Measurements from ENCODE around the gene FYCO1. TPM values are rescaled to one million over a fixed set of nuclear protein-coding genes. Genes with fewer than 3 reads are reported as not detected.

FYCO1 gene
- total RNA-seq, 2 experiments from 2014 or later, result 21.7 to 22.6 TPM

- Mint-ChIP-seq H3K4me1 (peaks cover 66% of the 10 kb centered on the region), H3K36me3 (ENCODE audit: low read depth) (peaks cover 91% of the 10 kb centered on the region), H3K27me3 (no peaks in the 10 kb centered on the region), H3K9me3 (no peaks in the 10 kb centered on the region), H3K4me3 (no peak overlapping the region), H3K27ac (peak overlapping the region; percentile 90)
- ChIA-PET POLR2A (interaction anchor here (2.3 to 7.8 kb wide), 4 partner anchors 12 to 41 kb away, joined by 10 to 80 read pairs (median 52); partner anchors contain the start of gene FYCO1), CTCF (interaction anchor here (2.4 to 4.2 kb wide), 2 partner anchors 13 to 42 kb away, joined by 12 to 24 read pairs; no protein-coding TSS in a partner anchor)
- DNase-seq, result no peak
Observed at GRCh38 chr3:45952456-45952855, 43.2 kb downstream of the FYCO1 start.

GRCh38 chr3:45951946-45952345 lies 43.7 kb downstream of the FYCO1 start:
- H3K27ac Mint-ChIP-seq, result peak overlapping the region; percentile 90
- peaks cover 68% of the 10 kb centered on the region for H3K4me1 Mint-ChIP-seq
- H3K27me3 Mint-ChIP-seq, result no peaks in the 10 kb centered on the region
- H3K4me3 Mint-ChIP-seq, result no peak overlapping the region
- peaks cover 91% of the 10 kb centered on the region for H3K36me3 Mint-ChIP-seq (ENCODE audit: low read depth)
- no peaks in the 10 kb centered on the region for H3K9me3 Mint-ChIP-seq
- DNase-seq, result no peak
- ChIA-PET CTCF (interaction anchor here (2.4 to 4.2 kb wide), 2 partner anchors 13 to 42 kb away, joined by 12 to 24 read pairs; no protein-coding TSS in a partner anchor), POLR2A (interaction anchor here (1.0 to 7.8 kb wide), 7 partner anchors 9 to 44 kb away, joined by 3 to 80 read pairs (median 10); partner anchors contain the start of genes CXCR6 and FYCO1)

DNA sequence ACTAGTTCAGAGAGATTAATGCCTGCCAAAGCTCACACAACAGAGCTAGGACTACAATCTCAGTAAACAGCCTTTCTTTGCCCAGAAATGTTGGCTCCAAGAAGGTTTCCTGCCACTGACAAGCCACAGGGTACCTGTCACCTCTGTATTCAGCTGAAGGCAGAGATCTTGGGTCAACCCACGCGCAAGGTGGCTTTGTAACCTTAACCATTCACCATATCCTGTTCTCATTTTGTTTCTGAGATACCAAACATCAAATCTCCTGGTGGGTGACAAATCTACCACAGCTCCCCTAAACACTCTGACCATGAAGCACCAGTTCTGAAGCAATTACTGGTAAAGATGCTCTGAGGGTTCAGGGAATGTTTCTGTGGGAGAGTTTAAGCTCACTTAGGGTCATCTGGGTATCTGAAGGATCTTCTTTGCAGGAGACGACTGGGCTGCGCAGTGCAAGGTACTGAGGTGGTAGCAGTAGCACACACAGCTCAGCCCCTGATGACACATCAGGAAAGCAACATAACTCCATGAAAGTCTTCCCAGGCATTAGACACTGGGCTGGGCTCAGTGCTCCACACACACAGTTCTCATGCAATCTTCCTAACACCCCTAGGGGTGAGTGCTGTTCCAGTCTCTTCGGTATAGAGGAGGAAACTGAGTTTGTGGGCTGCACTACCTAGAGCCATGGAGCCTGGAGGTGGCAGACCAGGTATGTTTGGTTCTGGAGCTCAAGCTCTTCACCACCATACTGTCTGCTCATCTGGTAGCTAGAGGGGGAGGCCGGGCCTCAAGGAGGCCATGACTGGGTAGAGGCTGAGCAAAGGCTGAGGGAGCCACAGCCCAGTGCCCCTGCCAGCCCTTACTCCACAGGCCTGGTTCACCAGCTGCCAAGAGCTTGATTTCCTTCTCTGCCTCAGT lies 44.7 kb downstream of the FYCO1 start:
- Mint-ChIP-seq H3K4me3 (peak overlapping the region; percentile 4), H3K4me1 (peaks cover 76% of the 10 kb centered on the region), H3K27me3 (no peaks in the 10 kb centered on the region), H3K27ac (peak overlapping the region; percentile 90), H3K9me3 (peaks cover 2% of the 10 kb centered on the region), H3K36me3 (ENCODE audit: low read depth) (peaks cover 94% of the 10 kb centered on the region)
- ChIA-PET CTCF (interaction anchor here (0.9 to 4.2 kb wide), 7 partner anchors 12 to 422 kb away, joined by 3 to 28 read pairs (median 11); no protein-coding TSS in a partner anchor), POLR2A (interaction anchor here (0.9 to 7.8 kb wide), 17 partner anchors 8 to 421 kb away, joined by 3 to 80 read pairs (median 7); partner anchors contain the start of genes CCR5, CXCR6 and FYCO1)
- peak; percentile 79 for DNase-seq

DNA sequence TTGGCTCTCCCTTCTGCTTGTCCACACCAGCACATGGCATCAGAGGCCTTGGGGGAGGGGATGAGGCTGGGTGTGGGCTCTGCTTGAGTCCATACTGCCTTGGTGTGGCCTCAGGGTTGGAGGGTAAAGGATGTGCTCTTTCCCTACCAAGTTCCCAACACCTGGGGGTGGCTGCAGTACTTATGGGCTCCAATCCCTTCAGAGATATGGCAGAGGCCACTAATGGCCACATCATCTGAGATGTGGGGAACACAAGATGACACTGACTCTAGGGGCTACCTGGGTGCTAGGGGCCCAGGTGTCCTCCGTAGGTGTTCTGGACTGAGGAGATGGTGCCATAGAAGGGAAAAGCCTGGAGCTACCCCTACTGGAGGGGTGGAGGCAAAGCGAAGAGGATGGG lies 45.5 kb downstream of the FYCO1 start:
- CTCF ChIA-PET, result interaction anchor here (0.9 to 4.2 kb wide), 6 partner anchors 11 to 423 kb away, joined by 3 to 28 read pairs (median 12); no protein-coding TSS in a partner anchor
- Mint-ChIP-seq H3K36me3 (ENCODE audit: low read depth) (peaks cover 95% of the 10 kb centered on the region), H3K4me1 (peaks cover 82% of the 10 kb centered on the region), H3K27me3 (no peaks in the 10 kb centered on the region), H3K4me3 (no peak overlapping the region), H3K27ac (peak overlapping the region; percentile 90), H3K9me3 (peaks cover 2% of the 10 kb centered on the region)
- no peak for DNase-seq
- POLR2A ChIA-PET, result interaction anchor here (1.0 to 7.8 kb wide), 13 partner anchors 9 to 420 kb away, joined by 4 to 80 read pairs (median 7); partner anchors contain the start of genes CCR5 and FYCO1

- DNase-seq, result no peak
- peak overlapping the region; percentile 90 for H3K27ac Mint-ChIP-seq
- H3K9me3 Mint-ChIP-seq, result peaks cover 2% of the 10 kb centered on the region
- ChIA-PET CTCF (interaction anchor here (3.4 kb wide), 1 partner anchor 10 kb away, joined by 10 read pairs; no protein-coding TSS in a partner anchor), POLR2A (interaction anchor here (0.6 to 7.8 kb wide), 5 partner anchors 11 to 422 kb away, joined by 3 to 80 read pairs (median 6); partner anchors contain the start of gene FYCO1)
- no peak overlapping the region for H3K4me3 Mint-ChIP-seq
- H3K4me1 Mint-ChIP-seq, result peaks cover 88% of the 10 kb centered on the region
- H3K36me3 Mint-ChIP-seq (ENCODE audit: low read depth), result peaks cover 95% of the 10 kb centered on the region
- no peaks in the 10 kb centered on the region for H3K27me3 Mint-ChIP-seq
Observed at GRCh38 chr3:45949432-45949831, 46.2 kb downstream of the FYCO1 start.

DNA sequence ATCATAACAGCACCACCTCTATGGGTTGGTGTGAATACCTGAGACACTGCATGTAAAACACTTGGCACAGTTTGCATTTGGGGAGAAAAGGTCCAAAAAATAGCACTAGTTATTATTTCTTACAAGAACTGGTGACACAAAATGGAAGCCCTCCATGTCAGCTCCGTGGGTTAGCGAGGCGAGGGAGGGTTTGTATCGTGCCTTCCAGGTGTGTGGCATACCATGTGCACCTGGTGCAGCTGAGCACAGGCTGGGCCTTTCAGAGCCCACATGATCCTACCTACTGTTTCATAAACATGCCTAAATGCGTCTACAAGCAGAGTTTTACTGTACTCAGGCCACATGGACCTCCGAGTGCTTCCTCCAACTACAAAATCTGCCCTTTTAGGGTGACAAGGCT lies 46.7 kb downstream of the FYCO1 start:
- Mint-ChIP-seq H3K27me3 (no peaks in the 10 kb centered on the region), H3K36me3 (ENCODE audit: low read depth) (peaks cover 91% of the 10 kb centered on the region), H3K27ac (peak overlapping the region; percentile 90), H3K4me1 (peaks cover 89% of the 10 kb centered on the region), H3K9me3 (peaks cover 2% of the 10 kb centered on the region), H3K4me3 (peak overlapping the region; percentile 58)
- ChIA-PET POLR2A (interaction anchor here (0.6 to 7.8 kb wide), 4 partner anchors 14 to 422 kb away, joined by 3 to 80 read pairs (median 18); partner anchors contain the start of gene FYCO1), CTCF (interaction anchor here (3.4 kb wide), 1 partner anchor 10 kb away, joined by 10 read pairs; no protein-coding TSS in a partner anchor)
- DNase-seq, result no peak

GRCh38 chr3:45948311-45948781 lies 47.3 kb downstream of the FYCO1 start:
- DNase-seq, result no peak
- Mint-ChIP-seq H3K27me3 (no peaks in the 10 kb centered on the region), H3K9me3 (peaks cover 2% of the 10 kb centered on the region), H3K27ac (peak overlapping the region; percentile 90), H3K36me3 (ENCODE audit: low read depth) (peaks cover 90% of the 10 kb centered on the region), H3K4me1 (peaks cover 92% of the 10 kb centered on the region), H3K4me3 (peak overlapping the region; percentile 58)
- POLR2A ChIA-PET, result interaction anchor here (0.6 to 7.8 kb wide), 4 partner anchors 15 to 421 kb away, joined by 3 to 80 read pairs (median 3); partner anchors contain the start of gene FYCO1
- CTCF ChIA-PET, result interaction anchor here (3.4 kb wide), 1 partner anchor 9 kb away, joined by 10 read pairs; no protein-coding TSS in a partner anchor

DNA sequence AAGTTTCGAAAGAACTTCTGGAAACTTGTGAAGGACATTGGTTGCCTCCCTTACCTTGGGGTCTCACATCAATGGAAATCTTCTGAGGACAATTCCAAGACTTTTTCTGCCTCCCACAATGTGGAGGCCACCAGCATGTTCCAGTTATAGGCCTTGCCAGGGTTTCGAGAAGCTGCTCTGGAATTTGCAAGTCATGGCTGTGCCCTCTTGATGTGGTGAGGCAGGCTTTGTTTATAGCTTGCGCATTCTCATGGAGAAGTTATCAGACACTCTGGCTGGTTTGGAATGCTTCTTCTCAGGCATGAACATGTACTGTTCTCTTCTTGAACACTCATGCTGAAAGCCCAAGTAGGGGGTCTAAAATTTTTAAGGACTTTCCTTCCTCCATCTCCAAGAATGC lies 48.3 kb downstream of the FYCO1 start:
- Mint-ChIP-seq H3K9me3 (peaks cover 2% of the 10 kb centered on the region), H3K4me1 (peaks cover 95% of the 10 kb centered on the region), H3K4me3 (peak overlapping the region; percentile 59), H3K27me3 (no peaks in the 10 kb centered on the region), H3K36me3 (ENCODE audit: low read depth) (peaks cover 86% of the 10 kb centered on the region), H3K27ac (peak overlapping the region; percentile 90)
- POLR2A ChIA-PET, result interaction anchor here (0.7 to 7.8 kb wide), 7 partner anchors 19 to 121 kb away, joined by 3 to 80 read pairs (median 3); partner anchors contain the start of gene FYCO1
- DNase-seq, result no peak
- CTCF ChIA-PET, result interaction anchor here (3.4 to 7.1 kb wide), 2 partner anchors 8 to 130 kb away, joined by 10 to 94 read pairs; no protein-coding TSS in a partner anchor

GRCh38 chr3:45946875-45947274 lies 48.7 kb downstream of the FYCO1 start:
- CTCF ChIA-PET, result interaction anchor here (3.4 to 7.1 kb wide), 2 partner anchors 8 to 131 kb away, joined by 10 to 94 read pairs; no protein-coding TSS in a partner anchor
- H3K4me3 Mint-ChIP-seq, result peak overlapping the region; percentile 74

DNA sequence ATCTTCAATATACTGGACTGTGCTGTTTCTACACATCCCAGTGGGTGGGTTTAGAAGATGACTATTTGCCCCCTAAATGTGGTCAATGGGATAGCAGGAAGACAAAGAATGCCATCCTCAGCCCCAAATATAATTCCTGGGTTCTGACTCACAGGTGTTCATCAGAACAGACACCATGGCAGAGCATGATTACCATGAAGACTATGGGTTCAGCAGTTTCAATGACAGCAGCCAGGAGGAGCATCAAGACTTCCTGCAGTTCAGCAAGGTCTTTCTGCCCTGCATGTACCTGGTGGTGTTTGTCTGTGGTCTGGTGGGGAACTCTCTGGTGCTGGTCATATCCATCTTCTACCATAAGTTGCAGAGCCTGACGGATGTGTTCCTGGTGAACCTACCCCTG lies 49.3 kb downstream of the FYCO1 start:
- Mint-ChIP-seq H3K27me3 (no peaks in the 10 kb centered on the region), H3K4me3 (peak overlapping the region; percentile 74), H3K4me1 (peaks cover 94% of the 10 kb centered on the region), H3K9me3 (peaks cover 2% of the 10 kb centered on the region), H3K36me3 (ENCODE audit: low read depth) (peaks cover 85% of the 10 kb centered on the region), H3K27ac (peak overlapping the region; percentile 90)
- ChIA-PET POLR2A (interaction anchor here (1.0 to 7.8 kb wide), 8 partner anchors 14 to 592 kb away, joined by 3 to 80 read pairs (median 10); partner anchors contain the start of gene FYCO1), CTCF (interaction anchor here (3.4 to 7.1 kb wide), 2 partner anchors 7 to 131 kb away, joined by 10 to 94 read pairs; no protein-coding TSS in a partner anchor)
- DNase-seq, result peak; percentile 37

More at GRCh38 chr3:45946875-45947274, 48.7 kb downstream of the FYCO1 start:
- Mint-ChIP-seq H3K27ac (peak overlapping the region; percentile 90), H3K9me3 (peaks cover 2% of the 10 kb centered on the region), H3K4me1 (peaks cover 97% of the 10 kb centered on the region), H3K27me3 (no peaks in the 10 kb centered on the region), H3K36me3 (ENCODE audit: low read depth) (peaks cover 86% of the 10 kb centered on the region)
- POLR2A ChIA-PET, result interaction anchor here (1.0 to 7.8 kb wide), 8 partner anchors 18 to 592 kb away, joined by 3 to 80 read pairs (median 3); partner anchors contain the start of gene FYCO1
- DNase-seq, result peak; percentile 42

GRCh38 chr3:45944830-45945620 lies 50.6 kb downstream of the FYCO1 start:
- peaks cover 90% of the 10 kb centered on the region for H3K4me1 Mint-ChIP-seq
- ChIA-PET POLR2A (interaction anchor here (0.7 to 6.6 kb wide), 15 partner anchors 12 to 425 kb away, joined by 3 to 46 read pairs (median 4); partner anchors contain the start of genes CCR5 and FYCO1), CTCF (interaction anchor here (0.9 to 7.1 kb wide), 2 partner anchors 133 to 424 kb away, joined by 3 to 94 read pairs; no protein-coding TSS in a partner anchor)
- H3K4me3 Mint-ChIP-seq, result peak overlapping the region; percentile 74
- DNase-seq, result no peak
- H3K27me3 Mint-ChIP-seq, result no peaks in the 10 kb centered on the region
- peaks cover 89% of the 10 kb centered on the region for H3K36me3 Mint-ChIP-seq (ENCODE audit: low read depth)
- peaks cover 2% of the 10 kb centered on the region for H3K9me3 Mint-ChIP-seq
- peak overlapping the region; percentile 90 for H3K27ac Mint-ChIP-seq
